ENCODE results near the gene ZNRF1. TPM values are rescaled to one million over a fixed set of nuclear protein-coding genes. Genes with fewer than 3 reads are reported as not detected.
"Not testable (repeated sequence)": the region's sequence is repeated elsewhere in the genome, so short reads cannot be mapped to it uniquely, and the experiment has no call there.

Gene ZNRF1
- total RNA-seq, 4 donors from 2014 or later, result 28.5 to 58.4 (median 40.4) TPM

- TF ChIP-seq POLR2AphosphoS5 (IDR thresholded peaks at IDR 0.05), result no peak
- no peak for TF ChIP-seq POLR2A (IDR thresholded peaks at IDR 0.05)
- no peak for TF ChIP-seq CTCF (IDR thresholded peaks at IDR 0.05)
- TF ChIP-seq EP300 (IDR thresholded peaks at IDR 0.05; ENCODE audit: low read depth), result no peak
- Histone ChIP-seq H3K9me3 (no peaks in the 10 kb centered on the region), H3K4me1 (peaks cover 0 to 19% (median 8%) of the 10 kb centered on the region in 4 donors), H3K27ac (no peak overlapping the region), H3K36me3 (peaks cover 0 to 7% (median 0%) of the 10 kb centered on the region in 4 donors), H3K4me3 (no peak overlapping the region), H3K27me3 (no peaks in the 10 kb centered on the region)
- in situ Hi-C loops (cut with MboI; ENCODE audit: low pct_ligation_motif_present in 1 of 4, low pct_unique_long_range_greater_than_20kb in 1 of 4, low sequenced_read_pairs in 3 of 4) (loop anchor here in 1 of 4 donors (25.0 kb wide), 1 partner anchor 405 kb away; no protein-coding TSS in a partner anchor), intact Hi-C loops (cut with DNase I; ENCODE audit: low total_unique reads) (no loop called here)
- no peak for DNase-seq
- 70 to 90% methylated on average over 1 of the region's 1 CpG for WGBS, 2 donors (ENCODE audit: low coverage in 1 of 2)
Measured at GRCh38 chr16:74982256-74982655, 16.6 kb upstream of the ZNRF1 start.

GRCh38 chr16:74984194-74984528 lies 14.7 kb upstream of the ZNRF1 start:
- Histone ChIP-seq H3K9me3 (no peaks in the 10 kb centered on the region), H3K27me3 (no peaks in the 10 kb centered on the region), H3K36me3 (no peaks in the 10 kb centered on the region), H3K27ac (peak overlapping the region in 3 of 4 donors; percentile 85 to 90 (median 88)), H3K4me3 (peak overlapping the region; percentile 94 to 99 (median 96)), H3K4me1 (peaks cover 0 to 19% (median 8%) of the 10 kb centered on the region in 4 donors)
- WGBS, 2 donors (ENCODE audit: low coverage in 1 of 2), result 34 to 37% methylated on average over 7 to 13 of the region's 13 CpGs
- intact Hi-C loops (cut with DNase I; ENCODE audit: low total_unique reads) (no loop called here), in situ Hi-C loops (cut with MboI; ENCODE audit: low pct_ligation_motif_present in 1 of 4, low pct_unique_long_range_greater_than_20kb in 1 of 4, low sequenced_read_pairs in 3 of 4) (loop anchor here in 1 of 4 donors (25.0 kb wide), 1 partner anchor 403 kb away; no protein-coding TSS in a partner anchor)
- DNase-seq, result no peak
- no peak for TF ChIP-seq POLR2AphosphoS5 (IDR thresholded peaks at IDR 0.05)
- TF ChIP-seq POLR2A (IDR thresholded peaks at IDR 0.05), result no peak
- TF ChIP-seq CTCF (IDR thresholded peaks at IDR 0.05), result no peak
- TF ChIP-seq EP300 (IDR thresholded peaks at IDR 0.05; ENCODE audit: low read depth), result no peak

GRCh38 chr16:74984529-74985296 lies 14.1 kb upstream of the ZNRF1 start, which contains the start of gene WDR59:
Gene WDR59 (minus strand): TSS chr16:74985123. CDS start chr16:74985017, 106 bp downstream.
- Histone ChIP-seq H3K27ac (peak within 1 kb of the TSS; percentile 82 to 90 (median 86)), H3K36me3 (no peaks in the 10 kb centered on the region), H3K9me3 (no peaks in the 10 kb centered on the region), H3K4me3 (peak within 1 kb of the TSS; percentile 94 to 99 (median 96)), H3K4me1 (peaks cover 0 to 19% (median 8%) of the 10 kb centered on the region in 4 donors), H3K27me3 (no peaks in the 10 kb centered on the region)
- TF ChIP-seq POLR2AphosphoS5 (IDR thresholded peaks at IDR 0.05) (peak; percentile 59 to 76 (median 72)), EP300 (IDR thresholded peaks at IDR 0.05; ENCODE audit: low read depth) (no peak), POLR2A (IDR thresholded peaks at IDR 0.05) (peak; percentile 70)
- 2% methylated on average over 50 of the region's 68 CpGs; no CpG with 5 or more reads in 1 of the 2 donors for WGBS, 2 donors (ENCODE audit: low coverage in 1 of 2)
- peak; percentile 100 for DNase-seq
- in situ Hi-C loops (cut with MboI; ENCODE audit: low pct_ligation_motif_present in 1 of 4, low pct_unique_long_range_greater_than_20kb in 1 of 4, low sequenced_read_pairs in 3 of 4), result loop anchor here in 1 of 4 donors (25.0 kb wide), 1 partner anchor 403 kb away; no protein-coding TSS in a partner anchor
- intact Hi-C loops (cut with DNase I; ENCODE audit: low total_unique reads), result no loop called here

- in situ Hi-C loops (cut with MboI; ENCODE audit: low pct_ligation_motif_present in 1 of 4, low pct_unique_long_range_greater_than_20kb in 1 of 4, low sequenced_read_pairs in 3 of 4), result loop anchor here in 1 of 4 donors (25.0 kb wide), 1 partner anchor 400 kb away; no protein-coding TSS in a partner anchor
- Histone ChIP-seq H3K9me3 (no peaks in the 10 kb centered on the region), H3K4me3 (no peak overlapping the region), H3K27me3 (no peaks in the 10 kb centered on the region), H3K4me1 (peaks cover 0 to 31% (median 13%) of the 10 kb centered on the region in 4 donors), H3K27ac (no peak overlapping the region), H3K36me3 (no peaks in the 10 kb centered on the region)
- no peak for DNase-seq
- intact Hi-C loops (cut with DNase I; ENCODE audit: low total_unique reads), result no loop called here
- TF ChIP-seq CTCF (IDR thresholded peaks at IDR 0.05) (no peak), POLR2A (IDR thresholded peaks at IDR 0.05) (no peak), POLR2AphosphoS5 (IDR thresholded peaks at IDR 0.05) (no peak), EP300 (IDR thresholded peaks at IDR 0.05; ENCODE audit: low read depth) (no peak)
- 71 to 72% methylated on average over 8 of the region's 8 CpGs for WGBS, 2 donors (ENCODE audit: low coverage in 1 of 2)
Measured at GRCh38 chr16:74987027-74987681, 11.7 kb upstream of the ZNRF1 start.

GRCh38 chr16:74989864-74990263 lies 9.0 kb upstream of the ZNRF1 start:
- H3K36me3 ChIP-seq; DNase-seq; H3K27me3 ChIP-seq; intact Hi-C loops (cut with DNase I; ENCODE audit: low total_unique reads); H3K9me3 ChIP-seq; H3K27ac ChIP-seq; H3K4me3 ChIP-seq: not testable (repeated sequence)
- in situ Hi-C loops (cut with MboI; ENCODE audit: low pct_ligation_motif_present in 1 of 4, low pct_unique_long_range_greater_than_20kb in 1 of 4, low sequenced_read_pairs in 3 of 4), result loop anchor here in 2 of 4 donors (10.0 to 25.0 kb wide), 2 partner anchors 115 to 397 kb away; no protein-coding TSS in a partner anchor
- 84 to 92% methylated on average over 2 to 3 of the region's 3 CpGs for WGBS, 2 donors (ENCODE audit: low coverage in 1 of 2)
- H3K4me1 ChIP-seq, result peaks cover 0 to 19% (median 11%) of the 10 kb centered on the region in 4 donors
